K562 (cell line): Measurements from ENCODE around the gene SYNRG. TPM values are rescaled to one million over a fixed set of nuclear protein-coding genes. Genes with fewer than 3 reads are reported as not detected.
A peak's percentile ranks its signal among the peaks of the same experiment; 100 is the strongest.

Experiments
- BHLHE40 ChIP-seq: IDR thresholded peaks from 2 replicates; pipeline ENCODE4 v1.6.1; 2011; ENCODE audit warnings: low read length, improper control_type of control experiment
- BRF1 ChIP-seq: IDR thresholded peaks from 3 replicates; pipeline ENCODE4 v1.6.1; 2011; ENCODE audit warnings: borderline replicate concordance, mild to moderate bottlenecking; ENCODE audit not compliant: insufficient read length; ENCODE audit errors: extremely low read depth
- CBX1 ChIP-seq: sonication (generic); IDR thresholded peaks from 2 replicates; pipeline ENCODE4 v1.6.1; 2016; ENCODE audit warnings: antibody characterized with exemption, low read depth, mild to moderate bottlenecking
- CBX5 ChIP-seq: IDR thresholded peaks from 2 replicates; pipeline ENCODE4 v1.6.1; 2014; ENCODE audit warnings: low read depth, borderline replicate concordance
- GABPB1 ChIP-seq: sonication (generic); formaldehyde crosslinking; IDR thresholded peaks from 2 replicates; pipeline ENCODE4 v1.8.0; 2022; ENCODE audit warnings: mild to moderate bottlenecking, missing genetic modification reagents
- KDM2B ChIP-seq: fragments of 250-450 bp; sonication (Bioruptor Pico); IDR thresholded peaks from 2 replicates; pipeline ENCODE4 v1.8.0; 2021; ENCODE audit warnings: mild to moderate bottlenecking, moderate library complexity
- MAZ ChIP-seq, 2 experiments: fragments of 450-650 bp in 1 of 2; sonication (generic) in 1 of 2; formaldehyde crosslinking; IDR thresholded peaks in 1 of 2; conservative IDR thresholded peaks in 1 of 2; 2 replicates each; pipeline versions ENCODE4 v1.4.0 to v1.5.0; 2020; ENCODE audit warnings: mild to moderate bottlenecking in 1 of 2, missing genetic modification reagents in 1 of 2
- MYBL2 ChIP-seq, 2 experiments: fragments of 450-650 bp in 1 of 2; sonication (generic) in 1 of 2; formaldehyde crosslinking in 1 of 2; IDR thresholded peaks; 2 replicates each; pipeline versions ENCODE4 v1.6.1 to v1.8.1; 2017 to 2022; ENCODE audit warnings: borderline replicate concordance in 1 of 2, inconsistent platforms in 1 of 2, low read depth in 1 of 2, mild to moderate bottlenecking in 1 of 2, missing genetic modification reagents in 1 of 2, moderate library complexity in 1 of 2
- NCOA2 ChIP-seq, 2 experiments: fragments of 450-650 bp; IDR thresholded peaks; 2 replicates each; pipeline ENCODE4 v1.6.1; 2018; ENCODE audit warnings: mild to moderate bottlenecking in 2 of 2, moderate library complexity in 1 of 2; ENCODE audit not compliant: partially characterized antibody in 2 of 2
- NFYB ChIP-seq: IDR thresholded peaks from 2 replicates; pipeline ENCODE4 v1.6.1; 2011; ENCODE audit warnings: mild to moderate bottlenecking, moderate library complexity; ENCODE audit not compliant: insufficient read length; ENCODE audit errors: extremely low read depth
- RAD21 ChIP-seq, 2 experiments: fragments of 250-450 bp in 1 of 2; fragments of 450-650 bp in 1 of 2; sonication (Bioruptor Pico) in 1 of 2; formaldehyde crosslinking in 1 of 2; IDR thresholded peaks in 1 of 2; conservative IDR thresholded peaks in 1 of 2; 2 replicates each; pipeline versions ENCODE4 v1.4.0 to v1.8.0; 2020 to 2022; ENCODE audit warnings: mild to moderate bottlenecking in 2 of 2, moderate library complexity in 1 of 2
- RAD51 ChIP-seq: fragments of 450-650 bp; IDR thresholded peaks from 2 replicates; pipeline ENCODE4 v1.7.1; 2016; ENCODE audit warnings: low read depth, mild to moderate bottlenecking, borderline replicate concordance
- RBM25 ChIP-seq: fragments of 200-400 bp; formaldehyde crosslinking; IDR thresholded peaks from 2 replicates; pipeline ENCODE4 v1.6.1; 2018; ENCODE audit warnings: low read length, low read depth, moderate library complexity; ENCODE audit not compliant: severe bottlenecking
- SAP30 ChIP-seq: fragments of 200-600 bp; sonication (generic); IDR thresholded peaks from 2 replicates; pipeline ENCODE4 v1.6.1; 2012; ENCODE audit warnings: borderline replicate concordance, low read depth, mild to moderate bottlenecking, moderate library complexity, low read length, control low read depth, inconsistent platforms; ENCODE audit not compliant: insufficient read depth, poor library complexity, severe bottlenecking
- SMARCC2 ChIP-seq: fragments of 450-650 bp; IDR thresholded peaks from 2 replicates; pipeline ENCODE4 v1.6.1; 2017; ENCODE audit warnings: antibody characterized with exemption, moderate library complexity, mild to moderate bottlenecking, low read depth
- SREBF2 ChIP-seq: sonication (generic); formaldehyde crosslinking; IDR thresholded peaks from 2 replicates; pipeline ENCODE4 v1.4.0; 2020; ENCODE audit warnings: mild to moderate bottlenecking, missing genetic modification reagents
- TCFL5 ChIP-seq: fragments of 250-450 bp; sonication (Bioruptor Pico); conservative IDR thresholded peaks from 2 replicates; pipeline ENCODE4 v1.6.1; 2021; ENCODE audit warnings: mild to moderate bottlenecking, moderate library complexity, matching md5 sums
- TFAP4 ChIP-seq: sonication (generic); formaldehyde crosslinking; IDR thresholded peaks from 2 replicates; pipeline ENCODE4 v1.8.0; 2022; ENCODE audit warnings: missing genetic modification reagents, mild to moderate bottlenecking, moderate library complexity, borderline replicate concordance
- ZBED1 ChIP-seq: IDR thresholded peaks from 2 replicates; pipeline ENCODE4 v1.6.1; 2014
- ZFPM2 ChIP-seq: fragments of 250-450 bp; sonication (Bioruptor Pico); IDR thresholded peaks from 2 replicates; pipeline ENCODE4 v1.5.1; 2022; ENCODE audit warnings: mild to moderate bottlenecking
- ZNF224 ChIP-seq: sonication (generic); formaldehyde crosslinking; IDR thresholded peaks from 2 replicates; pipeline ENCODE4 v1.8.0; 2022; ENCODE audit warnings: mild to moderate bottlenecking, missing genetic modification reagents
- ZNF253 ChIP-seq: fragments of 250-450 bp; sonication (Bioruptor Pico); conservative IDR thresholded peaks from 2 replicates; pipeline ENCODE4 v1.6.1; 2021; ENCODE audit warnings: mild to moderate bottlenecking
- ZNF511 ChIP-seq: sonication (generic); formaldehyde crosslinking; IDR thresholded peaks from 2 replicates; pipeline ENCODE4 v1.8.0; 2022; ENCODE audit warnings: mild to moderate bottlenecking, missing genetic modification reagents
- ZNF707 ChIP-seq: fragments of 250-450 bp; sonication (Bioruptor Pico); conservative IDR thresholded peaks from 2 replicates; pipeline ENCODE4 v1.8.0; 2022; ENCODE audit warnings: inconsistent platforms, mild to moderate bottlenecking, moderate library complexity
- ZNF778 ChIP-seq: fragments of 450-650 bp; formaldehyde crosslinking; IDR thresholded peaks from 2 replicates; pipeline ENCODE4 v1.4.0; 2020; ENCODE audit warnings: mild to moderate bottlenecking, moderate library complexity
- polyA plus RNA-seq, 8 experiments: library from polyadenylated mRNA; depleted of rRNA in 4 of 8; stranded (reverse) in 5 of 8; unstranded in 3 of 8; fragments of >200 nt; fragmentation: Nextera tagmentation in 2 of 8; fragmentation: Illumina TruSeq in 1 of 8; extraction: Ambion mirVana in 2 of 8; extraction: Trizol in 1 of 8; gene quantifications; 2 replicates each; pipeline versions ENCODE4 v1.2.1 to v1.2.3, GENCODE V29; 2011 to 2014; ENCODE audit warnings: inconsistent platforms in 1 of 8, missing spikeins in 1 of 8
- total RNA-seq, 7 experiments: library from RNA; depleted of rRNA in 6 of 7; stranded (reverse); fragments of >200 nt in 6 of 7; fragmentation: Illumina TruSeq in 2 of 7; extraction: Trizol in 2 of 7; gene quantifications; 2 replicates each; pipeline versions ENCODE4 v1.2.1 to v1.2.3, GENCODE V29; 2011 to 2021; ENCODE audit warnings: low replicate concordance in 1 of 7
- TF ChIP-seq, protein P1 (sequence below), 2 experiments: IDR thresholded peaks; 2 replicates each; pipeline ENCODE4 v1.6.1; 2011; ENCODE audit warnings: borderline replicate concordance in 1 of 2, control low read depth in 1 of 2, low read depth in 1 of 2, low read length in 1 of 2, mild to moderate bottlenecking in 1 of 2, mixed read lengths in 1 of 2, moderate library complexity in 1 of 2; ENCODE audit not compliant: insufficient read depth in 1 of 2, insufficient read length in 1 of 2, poor library complexity in 1 of 2, severe bottlenecking in 1 of 2; ENCODE audit errors: extremely low read depth in 1 of 2

SYNRG gene
- total and polyA plus RNA-seq, 9 of the 15 experiments (the other 6 are each of a cell fraction or from before 2014, with no cell fraction given), result 2.9 to 28.2 (median 15.1) TPM

DNA sequence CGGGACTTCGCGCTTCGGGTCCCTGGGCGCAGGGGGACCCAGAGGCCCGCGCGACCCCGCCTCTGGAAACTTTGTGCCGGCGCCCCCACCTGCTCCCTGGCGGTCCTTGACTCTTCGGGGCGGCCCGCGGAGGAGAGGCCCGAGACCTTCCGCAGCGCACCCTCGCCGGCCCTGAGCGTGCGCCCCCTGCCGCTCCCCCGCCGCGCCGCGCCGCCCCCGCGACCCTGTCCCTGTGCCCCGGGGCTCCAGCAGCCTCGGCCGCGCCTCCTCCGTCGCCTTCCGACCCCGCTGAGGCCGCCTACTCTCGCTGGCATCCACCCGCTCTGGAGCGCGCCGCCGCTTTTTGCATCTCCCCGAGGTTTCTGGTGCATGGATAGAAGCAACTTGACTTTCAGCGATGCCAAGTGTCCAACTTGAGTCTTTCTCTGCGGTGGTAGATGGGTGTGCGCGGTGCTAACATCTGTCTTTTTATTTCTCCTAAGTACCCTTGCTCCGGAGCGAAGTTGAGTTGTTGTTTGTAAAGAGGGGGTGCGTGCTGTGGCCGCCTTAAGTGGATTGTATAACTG is 119.1 kb downstream of the SYNRG start (continued):
- no peak for TF ChIP-seq RBM25
- TF ChIP-seq TFAP4 (CRISPR knock-in tag), result no peak
- no peak for TF ChIP-seq ZNF511
- TF ChIP-seq KDM2B (CRISPR knock-in tag), result no peak
- no peak for TF ChIP-seq NCOA2 (IDR thresholded peaks at IDR 0.05; ENCODE audit: partially characterized antibody in 2 of 2)
- no peak for TF ChIP-seq ZNF778 (CRISPR knock-in tag)
- TF ChIP-seq ZNF253 (CRISPR knock-in tag), result no peak
- no peak for TF ChIP-seq NFYB
- TF ChIP-seq TCFL5 (CRISPR knock-in tag), result no peak
- no peak for TF ChIP-seq SMARCC2
- no peak for TF ChIP-seq RAD21 (CRISPR knock-in tag; conservative IDR thresholded peaks at IDR 0.05 in 1 of 2, IDR thresholded peaks at IDR 0.05 in 1 of 2)
- TF ChIP-seq SREBF2, result no peak
- no peak for TF ChIP-seq BHLHE40
- no peak for TF ChIP-seq ZNF707 (CRISPR knock-in tag)
- no peak for TF ChIP-seq MYBL2 (IDR thresholded peaks at IDR 0.05; ENCODE audit: low read depth)
- TF ChIP-seq MYBL2 (CRISPR knock-in tag; IDR thresholded peaks at IDR 0.05; ENCODE audit: borderline replicate concordance), result no peak
- no peak for TF ChIP-seq ZBED1
- TF ChIP-seq, protein P1, sequence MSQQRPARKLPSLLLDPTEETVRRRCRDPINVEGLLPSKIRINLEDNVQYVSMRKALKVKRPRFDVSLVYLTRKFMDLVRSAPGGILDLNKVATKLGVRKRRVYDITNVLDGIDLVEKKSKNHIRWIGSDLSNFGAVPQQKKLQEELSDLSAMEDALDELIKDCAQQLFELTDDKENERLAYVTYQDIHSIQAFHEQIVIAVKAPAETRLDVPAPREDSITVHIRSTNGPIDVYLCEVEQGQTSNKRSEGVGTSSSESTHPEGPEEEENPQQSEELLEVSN (IDR thresholded peaks at IDR 0.05; ENCODE audit: borderline replicate concordance in 1 of 2, extremely low read depth in 1 of 2, insufficient read depth in 1 of 2, insufficient read length in 1 of 2, low read depth in 1 of 2, low read length in 1 of 2, poor library complexity in 1 of 2, severe bottlenecking in 1 of 2), result peak in 1 of 2 experiments; percentile 46
- TF ChIP-seq BRF1, result no peak
- 0 out of 4 replicates have a peak, but pooled peaks of 1 of the 2 experiments have one; percentile 26 for TF ChIP-seq MAZ (CRISPR knock-in tag; conservative IDR thresholded peaks at IDR 0.05 in 1 of 2, IDR thresholded peaks at IDR 0.05 in 1 of 2)
- no peak for TF ChIP-seq GABPB1
- no peak for TF ChIP-seq RAD51
- TF ChIP-seq ZNF224 (CRISPR knock-in tag), result no peak
- no peak for TF ChIP-seq CBX5
- no peak for TF ChIP-seq ZFPM2 (CRISPR knock-in tag)
- TF ChIP-seq CBX1, result no peak
- TF ChIP-seq SAP30, result no peak
